HEK293 (cell line): ENCODE data around the gene CSRP1.

Source experiments
- IKZF3 ChIP-seq: fragments of 450-650 bp; IDR thresholded peaks from 2 replicates; pipeline ENCODE4 v1.5.0; 2018; ENCODE audit warnings: missing biosample characterization, mild to moderate bottlenecking, missing genetic modification characterization, moderate library complexity
- KLF1 ChIP-seq: fragments of 450-650 bp; formaldehyde crosslinking; IDR thresholded peaks from 2 replicates; pipeline ENCODE4 v1.5.1; 2016; ENCODE audit warnings: missing biosample characterization, missing genetic modification characterization
- OSR2 ChIP-seq: fragments of 450-650 bp; formaldehyde crosslinking; IDR thresholded peaks from 2 replicates; pipeline ENCODE4 v1.5.1; 2016; ENCODE audit warnings: missing biosample characterization, missing genetic modification characterization
- PATZ1 ChIP-seq: fragments of 450-650 bp; formaldehyde crosslinking; IDR thresholded peaks from 2 replicates; pipeline ENCODE4 v1.5.1; 2016; ENCODE audit warnings: missing biosample characterization, missing genetic modification characterization
- PRDM4 ChIP-seq: fragments of 450-650 bp; formaldehyde crosslinking; IDR thresholded peaks from 2 replicates; pipeline ENCODE4 v1.5.1; 2017; ENCODE audit warnings: missing biosample characterization, missing genetic modification characterization
- PRDM6 ChIP-seq: fragments of 450-650 bp; formaldehyde crosslinking; IDR thresholded peaks from 2 replicates; pipeline ENCODE4 v1.5.1; 2017; ENCODE audit warnings: missing biosample characterization, missing genetic modification characterization
- SETDB1 ChIP-seq: IDR thresholded peaks from one replicate; pipeline ENCODE4 v1.6.1; 2017; ENCODE audit warnings: mild to moderate bottlenecking, low read length, moderate library complexity, mixed read lengths; ENCODE audit not compliant: insufficient read length
- SP3 ChIP-seq: fragments of 450-650 bp; formaldehyde crosslinking; IDR thresholded peaks from 2 replicates; pipeline ENCODE4 v1.5.1; 2016; ENCODE audit warnings: missing biosample characterization, missing genetic modification characterization
- SP7 ChIP-seq: fragments of 450-650 bp; formaldehyde crosslinking; IDR thresholded peaks from 2 replicates; pipeline ENCODE4 v1.5.1; 2016; ENCODE audit warnings: missing biosample characterization, missing genetic modification characterization
- ZBTB17 ChIP-seq: fragments of 450-650 bp; formaldehyde crosslinking; IDR thresholded peaks from 2 replicates; pipeline ENCODE4 v1.5.1; 2016; ENCODE audit warnings: missing biosample characterization, missing genetic modification characterization
- ZBTB20 ChIP-seq: fragments of 450-650 bp; formaldehyde crosslinking; IDR thresholded peaks from 2 replicates; pipeline ENCODE4 v1.5.1; 2016; ENCODE audit warnings: missing biosample characterization, missing genetic modification characterization
- ZBTB48 ChIP-seq: fragments of 450-650 bp; formaldehyde crosslinking; IDR thresholded peaks from 2 replicates; pipeline ENCODE4 v1.5.1; 2016; ENCODE audit warnings: missing biosample characterization, missing genetic modification characterization
- ZEB2 ChIP-seq: fragments of 450-650 bp; formaldehyde crosslinking; IDR thresholded peaks from 2 replicates; pipeline ENCODE4 v1.5.1; 2016; ENCODE audit warnings: missing biosample characterization, missing genetic modification characterization
- ZNF24 ChIP-seq: fragments of 450-650 bp; formaldehyde crosslinking; IDR thresholded peaks from 2 replicates; pipeline ENCODE4 v1.5.1; 2016; ENCODE audit warnings: missing biosample characterization, missing genetic modification characterization
- ZNF248 ChIP-seq: fragments of 450-650 bp; formaldehyde crosslinking; IDR thresholded peaks from 2 replicates; pipeline ENCODE4 v1.5.1; 2017; ENCODE audit warnings: missing biosample characterization, missing genetic modification characterization
- ZNF335 ChIP-seq: fragments of 450-650 bp; formaldehyde crosslinking; conservative IDR thresholded peaks from 2 replicates; pipeline ENCODE4 v1.5.1; 2016; ENCODE audit warnings: missing biosample characterization, missing genetic modification characterization
- ZNF37A ChIP-seq: fragments of 450-650 bp; IDR thresholded peaks from 2 replicates; pipeline ENCODE4 v1.5.1; 2018; ENCODE audit warnings: missing biosample characterization, missing genetic modification characterization
- ZNF449 ChIP-seq: fragments of 450-650 bp; formaldehyde crosslinking; IDR thresholded peaks from 2 replicates; pipeline ENCODE4 v1.5.1; 2017; ENCODE audit warnings: missing biosample characterization, mild to moderate bottlenecking, missing genetic modification characterization, moderate library complexity
- ZNF596 ChIP-seq: fragments of 450-650 bp; IDR thresholded peaks from 2 replicates; pipeline ENCODE4 v1.5.0; 2018; ENCODE audit warnings: missing biosample characterization, mild to moderate bottlenecking, missing genetic modification characterization, moderate library complexity
- ZNF600 ChIP-seq: fragments of 450-650 bp; formaldehyde crosslinking; IDR thresholded peaks from 2 replicates; pipeline ENCODE4 v1.5.1; 2016; ENCODE audit warnings: missing biosample characterization, missing genetic modification characterization
- ZNF610 ChIP-seq: fragments of 450-650 bp; formaldehyde crosslinking; IDR thresholded peaks from 2 replicates; pipeline ENCODE4 v1.5.1; 2016; ENCODE audit warnings: missing biosample characterization, missing genetic modification characterization, borderline replicate concordance
- ZNF701 ChIP-seq: fragments of 450-650 bp; formaldehyde crosslinking; IDR thresholded peaks from 2 replicates; pipeline ENCODE4 v1.5.1; 2016; ENCODE audit warnings: missing biosample characterization, missing genetic modification characterization
- TF ChIP-seq, protein P1 (sequence below): fragments of 450-650 bp; formaldehyde crosslinking; IDR thresholded peaks from 2 replicates; pipeline ENCODE4 v1.5.1; 2016; ENCODE audit warnings: missing biosample characterization, missing genetic modification characterization, borderline replicate concordance
- TF ChIP-seq, protein P2 (sequence below): fragments of 450-650 bp; IDR thresholded peaks from 2 replicates; pipeline ENCODE4 v1.5.1; 2018; ENCODE audit warnings: missing biosample characterization, missing genetic modification characterization

The CSRP1 gene

GRCh38 chr1:201535046-201535918 lies 28.4 kb upstream of the CSRP1 start (continued):
- TF ChIP-seq ZNF335, result peak; percentile 71
- TF ChIP-seq ZNF600 (tag by site-specific recombination), result peak; percentile 70; the same call in 1 of the 2 replicates
- TF ChIP-seq ZNF24 (tag by site-specific recombination), result peak; percentile 53; the same call in 1 of the 2 replicates
- TF ChIP-seq ZNF596 (tag by site-specific recombination), result peak; percentile 57; the same call in 1 of the 2 replicates
- TF ChIP-seq, protein P1, sequence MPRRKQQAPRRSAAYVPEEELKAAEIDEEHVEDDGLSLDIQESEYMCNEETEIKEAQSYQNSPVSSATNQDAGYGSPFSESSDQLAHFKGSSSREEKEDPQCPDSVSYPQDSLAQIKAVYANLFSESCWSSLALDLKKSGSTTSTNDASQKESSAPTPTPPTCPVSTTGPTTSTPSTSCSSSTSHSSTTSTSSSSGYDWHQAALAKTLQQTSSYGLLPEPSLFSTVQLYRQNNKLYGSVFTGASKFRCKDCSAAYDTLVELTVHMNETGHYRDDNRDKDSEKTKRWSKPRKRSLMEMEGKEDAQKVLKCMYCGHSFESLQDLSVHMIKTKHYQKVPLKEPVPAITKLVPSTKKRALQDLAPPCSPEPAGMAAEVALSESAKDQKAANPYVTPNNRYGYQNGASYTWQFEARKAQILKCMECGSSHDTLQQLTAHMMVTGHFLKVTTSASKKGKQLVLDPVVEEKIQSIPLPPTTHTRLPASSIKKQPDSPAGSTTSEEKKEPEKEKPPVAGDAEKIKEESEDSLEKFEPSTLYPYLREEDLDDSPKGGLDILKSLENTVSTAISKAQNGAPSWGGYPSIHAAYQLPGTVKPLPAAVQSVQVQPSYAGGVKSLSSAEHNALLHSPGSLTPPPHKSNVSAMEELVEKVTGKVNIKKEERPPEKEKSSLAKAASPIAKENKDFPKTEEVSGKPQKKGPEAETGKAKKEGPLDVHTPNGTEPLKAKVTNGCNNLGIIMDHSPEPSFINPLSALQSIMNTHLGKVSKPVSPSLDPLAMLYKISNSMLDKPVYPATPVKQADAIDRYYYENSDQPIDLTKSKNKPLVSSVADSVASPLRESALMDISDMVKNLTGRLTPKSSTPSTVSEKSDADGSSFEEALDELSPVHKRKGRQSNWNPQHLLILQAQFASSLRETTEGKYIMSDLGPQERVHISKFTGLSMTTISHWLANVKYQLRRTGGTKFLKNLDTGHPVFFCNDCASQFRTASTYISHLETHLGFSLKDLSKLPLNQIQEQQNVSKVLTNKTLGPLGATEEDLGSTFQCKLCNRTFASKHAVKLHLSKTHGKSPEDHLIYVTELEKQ (tag by site-specific recombination), result peak; percentile 62; the same call in 1 of the 2 replicates
- TF ChIP-seq SP3, result 0 out of 2 replicates have a peak, but pooled peaks have one; percentile 11
- TF ChIP-seq KLF1 (tag by site-specific recombination), result peak; percentile 51
- no peak for TF ChIP-seq ZNF701 (tag by site-specific recombination)
- peak; percentile 35 for TF ChIP-seq PRDM6 (tag by site-specific recombination)
- peak; percentile 40; the same call in 1 of the 2 replicates for TF ChIP-seq SP7 (tag by site-specific recombination)
- TF ChIP-seq ZNF248 (tag by site-specific recombination), result no peak
- 0 out of 2 replicates have a peak, but pooled peaks have one; percentile 44 for TF ChIP-seq IKZF3 (tag by site-specific recombination)
- TF ChIP-seq, protein P2, sequence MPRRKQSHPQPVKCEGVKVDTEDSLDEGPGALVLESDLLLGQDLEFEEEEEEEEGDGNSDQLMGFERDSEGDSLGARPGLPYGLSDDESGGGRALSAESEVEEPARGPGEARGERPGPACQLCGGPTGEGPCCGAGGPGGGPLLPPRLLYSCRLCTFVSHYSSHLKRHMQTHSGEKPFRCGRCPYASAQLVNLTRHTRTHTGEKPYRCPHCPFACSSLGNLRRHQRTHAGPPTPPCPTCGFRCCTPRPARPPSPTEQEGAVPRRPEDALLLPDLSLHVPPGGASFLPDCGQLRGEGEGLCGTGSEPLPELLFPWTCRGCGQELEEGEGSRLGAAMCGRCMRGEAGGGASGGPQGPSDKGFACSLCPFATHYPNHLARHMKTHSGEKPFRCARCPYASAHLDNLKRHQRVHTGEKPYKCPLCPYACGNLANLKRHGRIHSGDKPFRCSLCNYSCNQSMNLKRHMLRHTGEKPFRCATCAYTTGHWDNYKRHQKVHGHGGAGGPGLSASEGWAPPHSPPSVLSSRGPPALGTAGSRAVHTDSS (tag by site-specific recombination), result no peak
- TF ChIP-seq ZEB2 (tag by site-specific recombination), result peak; percentile 72; the same call in 1 of the 2 replicates
- peak; percentile 18; the same call in 1 of the 2 replicates for TF ChIP-seq ZNF449 (tag by site-specific recombination)
- TF ChIP-seq PATZ1 (tag by site-specific recombination), result peak; percentile 36; the same call in 1 of the 2 replicates
- no peak for TF ChIP-seq PRDM4 (tag by site-specific recombination)
- no peak for TF ChIP-seq SETDB1
- TF ChIP-seq ZNF37A, result no peak
- no peak; the same call in 1 of the 2 replicates for TF ChIP-seq OSR2 (tag by site-specific recombination)
- 0 out of 2 replicates have a peak, but pooled peaks have one; percentile 37 for TF ChIP-seq ZBTB17
- TF ChIP-seq ZNF610 (tag by site-specific recombination), result no peak
- TF ChIP-seq ZBTB48 (tag by site-specific recombination), result peak; percentile 79; the same call in 1 of the 2 replicates
- TF ChIP-seq ZBTB20 (tag by site-specific recombination), result peak; percentile 84
